ENCODE measurements around the gene BMPR1B. TPM values are rescaled to one million over a fixed set of nuclear protein-coding genes. Genes with fewer than 3 reads are reported as not detected.
"Not testable (repeated sequence)": the region's sequence is repeated elsewhere in the genome, so short reads cannot be mapped to it uniquely, and the experiment has no call there.

The BMPR1B gene
- total RNA-seq, 1 donor from 2014 or later, result not detected

DNA sequence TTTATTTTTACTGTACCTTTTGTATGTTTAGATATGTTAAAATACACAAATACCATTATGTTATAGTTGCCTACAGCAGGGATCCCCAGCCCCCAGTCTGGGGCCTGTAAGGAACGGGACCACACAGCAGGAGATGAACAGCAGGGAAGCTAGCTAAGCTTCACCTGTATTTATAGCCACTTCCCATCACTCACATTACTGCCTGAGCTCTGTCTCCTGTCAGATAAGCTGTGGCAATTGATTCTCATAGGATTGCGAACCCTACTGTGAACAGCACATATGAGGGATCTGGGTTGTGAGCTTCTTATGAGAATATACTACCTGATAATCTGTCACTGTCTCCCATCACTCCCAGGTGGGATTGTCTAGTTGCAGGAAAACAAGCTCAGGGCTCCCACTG is 73.9 kb downstream of the BMPR1B start:
- intact Hi-C loops (cut with micrococcal nuclease), result no loop called here

DNA sequence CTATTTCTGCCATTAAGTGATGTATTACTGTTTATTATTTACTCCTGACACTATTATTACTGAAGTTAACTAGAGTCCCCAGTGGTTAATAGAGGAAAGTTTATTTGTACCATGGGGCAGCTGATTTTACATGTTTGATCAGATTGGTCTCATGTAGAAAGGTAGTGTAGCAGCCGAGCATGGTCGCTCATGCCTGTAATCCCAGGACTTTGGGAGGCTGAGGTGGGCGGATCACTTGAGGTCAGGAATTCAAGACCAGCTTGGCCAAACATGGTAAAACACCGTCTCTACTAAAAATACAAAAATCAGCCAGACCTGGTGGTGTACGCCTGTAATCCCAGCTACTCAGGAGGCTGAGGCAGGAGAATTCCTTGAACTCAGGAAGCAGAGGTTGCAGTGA is 74.6 kb downstream of the BMPR1B start:
- intact Hi-C loops (cut with micrococcal nuclease), result not testable (repeated sequence)

GRCh38 chr4:94833394-94833793 is 75.6 kb downstream of the BMPR1B start:
- intact Hi-C loops (cut with micrococcal nuclease), result no loop called here

GRCh38 chr4:94834501-94834900 is 76.7 kb downstream of the BMPR1B start:
- intact Hi-C loops (cut with micrococcal nuclease), result no loop called here

DNA sequence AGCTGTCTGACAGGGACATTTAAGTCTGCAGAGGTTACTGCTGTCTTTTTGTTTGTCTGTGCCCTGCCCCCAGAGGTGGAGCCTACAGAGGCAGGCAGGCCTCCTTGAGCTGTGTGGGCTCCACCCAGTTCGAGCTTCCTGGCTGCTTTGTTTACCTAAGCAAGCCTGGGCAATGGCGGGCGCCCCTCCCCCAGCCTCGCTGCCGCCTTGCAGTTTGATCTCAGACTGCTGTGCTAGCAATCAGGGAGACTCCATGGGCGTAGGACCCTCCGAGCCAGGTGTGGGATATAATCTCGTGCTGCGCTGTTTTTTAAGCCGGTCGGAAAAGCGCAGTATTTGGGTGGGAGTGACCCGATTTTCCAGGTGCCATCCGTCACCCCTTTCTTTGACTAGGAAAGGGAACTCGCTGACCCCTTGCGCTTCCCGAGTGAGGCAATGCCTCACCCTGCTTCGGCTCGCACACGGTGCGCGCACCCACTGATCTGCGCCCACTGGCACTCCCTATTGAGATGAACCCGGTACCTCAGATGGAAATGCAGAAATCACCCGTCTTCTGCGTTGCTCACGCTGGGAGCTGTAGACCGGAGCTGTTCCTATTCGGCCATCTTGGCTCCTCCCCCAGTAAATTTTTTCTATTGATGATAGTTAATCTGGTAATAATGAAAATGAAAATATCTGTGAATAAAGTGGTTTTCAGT is 83.6 kb downstream of the BMPR1B start:
- intact Hi-C loops (cut with micrococcal nuclease), result not testable (repeated sequence)

GRCh38 chr4:94841864-94842221 is 84.1 kb downstream of the BMPR1B start:
- intact Hi-C loops (cut with micrococcal nuclease), result no loop called here

GRCh38 chr4:94843216-94843615 is 85.5 kb downstream of the BMPR1B start:
- intact Hi-C loops (cut with micrococcal nuclease), result no loop called here

GRCh38 chr4:94848326-94848725 is 90.6 kb downstream of the BMPR1B start:
- intact Hi-C loops (cut with micrococcal nuclease), result no loop called here

DNA sequence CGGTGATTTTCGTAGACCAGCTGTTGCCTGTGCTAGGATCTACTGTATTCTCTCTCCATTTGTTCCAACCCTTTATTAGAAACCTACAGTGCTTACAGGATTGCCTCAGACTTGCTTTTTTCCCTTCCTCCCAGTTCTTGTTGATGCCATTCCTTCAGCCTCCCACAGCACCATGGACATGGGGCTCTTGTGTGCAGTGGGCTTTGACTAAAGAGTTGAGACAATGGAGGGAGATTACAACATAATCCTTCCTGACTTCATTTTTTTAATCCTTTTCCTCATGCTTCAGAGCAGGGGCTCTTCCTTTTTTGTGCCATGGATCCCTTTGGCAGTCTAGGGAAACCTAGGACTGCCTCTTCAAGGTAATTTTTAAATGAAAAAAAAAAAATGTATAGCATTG is 92.1 kb downstream of the BMPR1B start:
- intact Hi-C loops (cut with micrococcal nuclease), result no loop called here

DNA sequence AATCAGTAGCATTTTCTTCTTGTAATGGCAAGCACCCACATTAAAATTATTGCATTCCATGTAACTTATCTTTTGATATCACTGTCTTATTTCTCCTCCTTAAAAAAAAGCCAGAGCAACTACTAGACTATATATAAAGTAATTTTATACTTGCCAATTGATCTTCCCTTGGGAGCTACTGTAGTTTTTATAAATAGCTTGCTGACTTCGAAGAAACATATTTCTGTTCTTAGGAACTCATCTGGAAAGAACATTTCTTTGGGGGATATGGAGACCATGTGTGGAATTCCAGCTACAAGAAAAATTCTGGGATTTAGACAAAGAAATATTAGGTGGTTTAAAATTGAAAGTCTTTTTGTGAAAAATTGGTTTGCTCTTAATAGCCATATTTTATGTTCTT is 94.9 kb downstream of the BMPR1B start:
- intact Hi-C loops (cut with micrococcal nuclease), result no loop called here

GRCh38 chr4:94856030-94856429 is 98.3 kb downstream of the BMPR1B start:
- intact Hi-C loops (cut with micrococcal nuclease), result no loop called here

- intact Hi-C loops (cut with micrococcal nuclease), result no loop called here
Observed at GRCh38 chr4:94870146-94870545, 112.4 kb downstream of the BMPR1B start.

- intact Hi-C loops (cut with micrococcal nuclease), result no loop called here
Observed at GRCh38 chr4:94871644-94872305, 114.0 kb downstream of the BMPR1B start.

GRCh38 chr4:94877973-94878372 is 120.2 kb downstream of the BMPR1B start:
- intact Hi-C loops (cut with micrococcal nuclease), result no loop called here

GRCh38 chr4:94880956-94881355 is 123.2 kb downstream of the BMPR1B start:
- intact Hi-C loops (cut with micrococcal nuclease), result no loop called here

DNA sequence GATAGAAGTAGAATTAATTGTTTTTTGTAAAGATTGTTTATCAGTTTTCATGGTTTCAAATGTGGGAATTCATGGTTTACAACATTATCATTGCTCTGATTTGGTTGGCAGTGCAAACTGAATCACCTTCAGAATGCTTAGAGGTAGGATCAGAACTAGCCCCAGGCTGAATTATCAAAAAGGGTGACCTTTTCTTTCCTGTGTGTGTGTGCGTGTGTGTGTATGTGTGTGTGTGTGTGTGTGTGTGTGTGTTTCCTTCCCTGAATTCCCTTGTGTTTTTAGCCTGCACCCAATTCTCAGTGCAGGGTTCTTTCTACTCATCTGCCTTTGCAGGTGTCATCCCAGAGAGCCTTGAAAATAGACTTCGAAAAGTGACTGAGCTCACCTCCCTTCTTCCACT is 125.0 kb downstream of the BMPR1B start:
- intact Hi-C loops (cut with micrococcal nuclease), result no loop called here

GRCh38 chr4:94887027-94887426 is 129.3 kb downstream of the BMPR1B start:
- intact Hi-C loops (cut with micrococcal nuclease), result no loop called here

GRCh38 chr4:94889523-94889922 is 131.8 kb downstream of the BMPR1B start:
- intact Hi-C loops (cut with micrococcal nuclease), result no loop called here

GRCh38 chr4:94889946-94890345 is 132.2 kb downstream of the BMPR1B start:
- intact Hi-C loops (cut with micrococcal nuclease), result no loop called here

DNA sequence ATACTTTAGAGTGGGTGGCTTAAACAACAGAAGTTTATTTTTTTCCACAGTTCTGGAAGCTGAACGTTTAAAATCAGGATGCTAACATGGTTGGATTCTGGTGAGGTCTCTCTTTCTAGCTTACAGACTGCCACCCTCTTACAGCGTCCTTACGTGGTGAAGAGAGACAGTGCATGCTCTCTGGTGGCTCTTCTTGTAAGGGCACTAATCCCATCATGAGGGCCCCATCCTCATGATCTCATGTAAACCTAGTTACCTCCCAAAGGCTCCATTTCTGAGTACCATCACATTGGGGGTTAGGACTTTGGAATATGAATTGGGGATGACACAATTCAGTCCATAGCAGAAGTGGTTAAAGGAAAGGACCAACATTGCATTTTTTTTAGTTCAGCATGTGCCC is 132.8 kb downstream of the BMPR1B start:
- intact Hi-C loops (cut with micrococcal nuclease), result no loop called here

DNA sequence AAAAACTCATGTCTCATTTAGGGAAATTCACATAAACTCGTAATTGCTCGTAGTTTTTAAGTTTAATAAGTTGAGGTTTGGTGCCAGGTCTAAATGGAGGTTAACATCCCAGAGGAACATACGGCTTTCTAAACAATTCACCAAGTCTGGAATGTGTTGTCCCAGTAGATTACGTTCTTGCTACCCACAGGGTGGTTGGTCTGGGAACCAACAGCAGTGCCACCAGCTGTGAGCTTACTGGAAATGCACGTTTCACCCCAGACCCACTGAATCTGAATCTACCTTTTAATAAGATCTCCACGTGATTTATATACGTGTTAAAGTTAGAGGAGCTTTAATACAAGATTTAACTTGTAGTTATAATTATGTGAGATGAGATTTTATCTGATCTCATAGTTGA is 134.3 kb downstream of the BMPR1B start:
- intact Hi-C loops (cut with micrococcal nuclease), result no loop called here

GRCh38 chr4:94895081-94895480 is 137.3 kb downstream of the BMPR1B start:
- intact Hi-C loops (cut with micrococcal nuclease), result no loop called here

DNA sequence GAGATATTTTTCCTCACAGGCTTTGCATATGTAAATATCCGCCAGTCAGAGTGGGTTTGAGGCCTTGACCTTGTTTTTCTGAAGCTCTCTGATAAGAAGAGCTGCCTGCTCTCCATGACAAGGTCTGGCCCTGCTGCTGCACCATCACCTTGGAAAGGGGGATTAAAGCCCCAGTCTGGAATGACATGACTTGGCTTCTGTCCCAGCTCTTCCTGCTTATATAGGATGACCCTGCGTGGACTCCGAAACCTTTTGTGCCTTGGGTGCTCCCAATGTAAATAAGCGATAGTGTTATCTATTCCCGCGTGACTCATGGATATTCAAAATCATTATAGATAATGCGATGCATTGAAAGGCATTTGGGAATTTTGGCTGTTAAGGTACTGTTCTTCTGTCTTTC is 139.3 kb downstream of the BMPR1B start:
- intact Hi-C loops (cut with micrococcal nuclease), result no loop called here

Data from T-helper 2 cell treated with Interferon-gamma antibody and Interleukin-4, amounts not matched to agents 100 ng/mL and 5 ng/mL, for 36 hours (primary cell).